Activated CD4-positive, alpha-beta T cell treated with anti-CD3 and anti-CD28 coated beads, Interleukin-2, amount 50 U/mL, for 24 hours (primary cell): Measurements from ENCODE around the gene EPHA1.
"Not testable (repeated sequence)": the region's sequence is repeated elsewhere in the genome, so short reads cannot be mapped to it uniquely, and the experiment has no call there.

Experiments
- DNase-seq, 2 donors: peaks; one replicate each; pipeline ENCODE4 v3.0.0-alpha.2; 2020; ENCODE audit warnings: low read depth in 1 of 2, low spot score in 1 of 2

Gene EPHA1

DNA sequence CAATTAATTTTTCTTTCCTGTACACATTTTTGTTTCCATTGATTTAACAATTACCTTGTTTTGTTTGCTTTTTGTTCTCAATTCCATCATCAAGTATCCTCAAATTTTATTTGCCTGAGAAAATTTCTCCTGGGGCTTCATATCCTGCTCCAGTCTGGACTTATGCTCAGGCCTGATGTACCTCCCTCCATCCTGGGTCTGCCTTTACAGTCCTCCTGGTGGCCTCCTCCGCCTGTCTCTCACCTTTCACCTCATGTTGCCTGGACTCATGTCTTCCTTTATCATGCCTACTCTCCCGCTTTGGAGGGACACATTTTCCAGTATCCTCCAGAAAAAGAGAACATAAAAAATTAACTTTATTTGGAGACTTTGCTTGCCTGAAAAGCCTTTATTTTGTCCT lies 22.5 kb upstream of the EPHA1 start:
- no peak for DNase-seq

GRCh38 chr7:143429770-143430698 lies 21.4 kb upstream of the EPHA1 start:
- no peak for DNase-seq

GRCh38 chr7:143426479-143427142 lies 18.0 kb upstream of the EPHA1 start:
- no peak for DNase-seq

GRCh38 chr7:143424476-143424875 lies 15.8 kb upstream of the EPHA1 start:
- DNase-seq, result not testable (repeated sequence)

GRCh38 chr7:143422033-143422432 lies 13.4 kb upstream of the EPHA1 start:
- DNase-seq, result no peak

GRCh38 chr7:143420624-143421023 lies 12.0 kb upstream of the EPHA1 start:
- not testable (repeated sequence) for DNase-seq

- DNase-seq, result no peak
Observed at GRCh38 chr7:143419880-143420279, 11.2 kb upstream of the EPHA1 start.

GRCh38 chr7:143418681-143419458 lies 10.2 kb upstream of the EPHA1 start:
- no peak for DNase-seq

DNA sequence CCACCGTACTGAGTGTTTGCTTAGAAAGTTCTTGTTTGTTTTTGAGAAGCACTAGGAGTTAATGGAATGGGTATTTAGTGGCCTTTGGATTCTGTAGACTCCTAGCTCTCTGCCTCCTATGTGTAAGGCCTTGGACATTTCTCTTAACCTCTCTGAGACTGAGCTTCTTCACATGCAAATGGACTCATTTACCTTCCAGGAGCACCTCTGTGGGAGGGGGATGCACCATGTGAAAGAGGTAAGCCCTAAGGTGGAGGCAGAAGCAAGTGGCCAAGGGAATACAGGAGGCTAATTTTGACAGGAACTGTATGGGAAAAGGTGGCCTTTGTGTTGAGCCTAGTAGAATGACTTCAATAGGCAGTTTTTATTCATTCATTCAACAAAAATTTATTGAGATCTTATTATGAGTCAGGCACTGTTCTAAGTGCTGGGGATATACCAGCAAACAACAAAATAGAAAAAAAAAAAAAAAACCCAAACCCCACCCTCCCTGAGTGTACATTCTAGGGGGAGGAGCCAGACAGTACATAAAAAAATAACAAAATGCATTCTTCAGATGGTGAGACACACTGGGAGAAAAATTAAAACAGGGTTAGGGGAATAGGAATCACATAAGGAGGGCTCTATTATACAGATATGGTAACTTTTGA lies 9.2 kb upstream of the EPHA1 start:
- no peak for DNase-seq

- peak in 1 of 2 donors; percentile 11 for DNase-seq
Observed at GRCh38 chr7:143416565-143417149, 8.0 kb upstream of the EPHA1 start.

DNA sequence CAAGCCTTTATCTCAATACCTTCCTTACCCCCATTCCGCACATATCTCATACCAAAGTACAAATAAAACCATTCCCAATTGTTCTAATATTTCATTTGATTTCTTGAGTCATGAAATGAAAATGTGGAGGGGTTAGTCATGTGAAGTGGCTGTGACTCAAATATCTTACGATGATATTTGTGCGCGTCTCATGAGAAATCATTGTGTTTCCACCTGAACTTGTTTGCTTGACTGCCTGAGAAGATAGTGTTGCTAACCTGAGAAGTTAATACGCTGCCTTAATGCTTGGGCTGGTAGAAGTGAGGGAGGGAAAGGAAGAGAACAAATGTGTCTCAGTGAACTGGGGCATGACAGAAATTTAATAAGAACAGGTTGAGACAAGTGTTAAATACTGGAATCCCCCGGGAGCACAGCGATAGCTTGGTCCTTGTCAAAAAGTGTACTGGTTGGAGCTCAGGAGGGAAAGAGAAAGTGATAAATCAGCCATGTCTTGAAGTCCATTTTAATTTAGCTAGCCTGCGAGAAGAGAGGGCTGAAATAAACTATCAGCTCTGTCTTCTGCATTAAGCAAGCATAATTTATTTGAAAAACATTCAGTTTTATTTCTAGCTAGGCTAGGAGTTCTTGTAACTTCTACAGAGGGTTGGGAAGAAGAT lies 7.2 kb upstream of the EPHA1 start:
- no peak for DNase-seq

DNA sequence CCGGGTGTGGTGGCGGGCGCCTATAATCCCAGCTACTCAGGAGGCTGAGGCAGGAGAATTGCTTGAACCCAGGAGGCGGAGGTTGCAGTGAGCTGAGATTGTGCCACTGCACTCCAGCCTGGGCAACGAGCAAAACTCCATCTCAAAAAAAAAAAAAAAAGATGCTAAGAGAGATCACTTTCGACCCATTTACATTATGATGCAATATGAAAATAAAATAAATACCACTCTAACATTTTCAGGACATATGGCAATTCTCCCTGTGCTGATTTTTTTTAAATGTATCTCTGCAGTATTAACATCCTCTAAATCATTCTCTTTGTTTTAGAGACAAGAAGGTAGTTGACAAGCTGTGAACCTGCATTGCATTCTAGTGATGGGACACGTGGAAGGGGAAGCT lies 6.6 kb upstream of the EPHA1 start:
- not testable (repeated sequence) for DNase-seq

DNA sequence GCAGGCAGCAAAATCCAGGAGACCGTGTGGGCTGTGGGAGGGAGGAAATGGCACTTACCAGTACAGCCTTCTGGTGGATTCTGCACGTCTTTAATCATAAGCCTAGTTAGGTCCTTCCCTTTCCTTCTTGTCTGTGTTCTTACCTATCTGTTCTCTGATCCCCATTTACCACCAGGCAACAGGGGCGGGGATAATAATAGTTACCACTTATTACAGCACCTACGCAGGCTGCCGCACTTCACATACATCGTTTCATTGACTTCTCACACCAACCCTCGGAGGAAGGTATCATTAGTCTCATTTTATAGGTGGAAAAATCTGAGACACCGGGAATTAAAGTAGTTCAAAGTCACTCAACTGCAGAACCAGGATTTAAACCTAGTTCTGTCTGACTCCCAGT lies 4.5 kb upstream of the EPHA1 start:
- DNase-seq, result no peak

- DNase-seq, result no peak
Observed at GRCh38 chr7:143411976-143412708, 3.5 kb upstream of the EPHA1 start.

- no peak for DNase-seq
Observed at GRCh38 chr7:143410521-143411004, 1.9 kb upstream of the EPHA1 start.

DNA sequence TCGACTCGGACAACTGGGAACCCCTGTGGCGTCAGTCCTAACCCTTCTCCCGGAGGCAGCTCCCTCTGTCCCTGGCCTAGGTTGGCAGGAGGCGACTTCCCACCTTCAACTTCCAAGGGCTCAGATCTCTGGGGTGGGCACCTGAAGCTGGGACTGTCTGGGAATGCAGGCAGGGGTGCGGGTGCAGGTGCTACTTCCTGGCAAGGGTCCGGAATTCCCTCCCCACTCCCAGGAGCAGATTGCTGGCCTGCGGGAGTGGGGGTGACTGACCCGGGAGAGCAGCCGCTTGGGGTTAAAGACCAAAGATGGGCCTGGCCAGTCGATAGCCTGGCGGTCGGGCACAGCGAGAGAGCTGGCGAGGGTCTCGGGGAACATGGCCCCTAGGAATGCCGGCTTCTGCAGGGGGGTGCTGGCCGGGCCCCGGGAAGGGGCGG lies 387 bp downstream of the EPHA1 start:
- no peak for DNase-seq

DNA sequence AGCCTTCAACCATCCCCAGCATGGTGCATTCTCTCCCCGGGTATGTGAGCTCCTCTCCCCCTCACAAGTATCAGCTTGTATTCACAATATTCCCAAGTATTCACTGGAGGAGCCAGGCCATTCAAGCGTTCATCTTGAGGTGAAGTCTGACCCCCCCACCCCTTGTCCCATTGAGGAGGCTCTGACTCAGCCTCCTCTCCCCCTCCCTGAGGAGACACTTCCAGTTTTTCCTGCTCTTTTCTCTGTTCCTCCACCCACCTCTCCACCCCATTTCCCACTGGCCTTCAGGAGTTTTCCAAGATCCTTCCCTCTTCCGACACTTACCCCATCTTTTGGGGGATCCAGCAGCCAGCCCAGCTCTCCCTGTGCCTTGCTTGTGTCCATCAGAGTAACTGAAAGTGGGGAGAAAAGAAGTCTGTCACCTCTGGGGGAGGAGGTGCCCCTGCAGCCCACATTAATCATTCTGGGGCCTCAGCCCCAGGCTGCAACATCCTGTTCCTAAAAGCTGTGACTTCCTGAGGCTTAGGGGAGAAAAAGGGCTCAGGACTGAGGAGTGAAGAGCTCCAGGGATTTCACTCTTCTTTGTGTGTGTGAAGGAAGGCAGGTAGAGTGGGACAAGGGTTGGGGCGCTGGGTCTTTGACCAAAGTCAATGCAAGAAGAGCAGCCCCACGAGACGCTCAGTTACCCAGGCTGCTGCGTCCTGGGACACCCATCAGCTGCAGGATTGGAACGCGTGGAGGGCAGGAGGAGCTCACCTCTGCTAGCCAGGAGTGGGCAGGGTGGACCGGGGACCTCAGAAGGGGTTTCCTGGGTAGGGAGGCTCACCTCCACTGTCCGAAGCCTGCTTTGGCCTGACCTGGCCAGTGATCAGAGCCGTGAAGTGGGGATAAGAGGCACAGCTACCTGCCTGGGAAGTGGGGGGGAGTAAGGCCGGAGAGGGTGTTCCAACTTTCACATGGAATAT lies 1.1 kb downstream of the EPHA1 start:
- no peak for DNase-seq

DNA sequence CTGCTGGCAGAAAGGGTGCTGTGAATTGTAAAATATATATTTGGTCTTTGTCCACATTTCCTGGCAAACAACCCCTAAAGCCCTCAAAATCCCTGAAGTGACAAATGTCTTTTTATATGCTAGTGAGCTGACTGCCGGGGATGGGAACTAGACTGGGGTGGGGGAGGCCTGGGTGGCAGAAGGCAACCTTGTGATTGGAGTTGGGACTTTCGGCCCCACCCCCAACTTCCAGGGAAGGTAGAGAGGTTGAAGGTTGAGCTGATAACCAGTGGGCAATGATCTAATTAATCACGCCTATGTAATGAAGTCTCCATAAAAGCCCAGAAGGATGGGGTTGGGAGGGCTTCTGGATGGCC lies 2.7 kb downstream of the EPHA1 start:
- DNase-seq, result no peak
